CD4-positive, alpha-beta T cell (primary cell): ENCODE data around the gene RER1. TPM values are rescaled to one million over a fixed set of nuclear protein-coding genes. Genes with fewer than 3 reads are reported as not detected.

Source experiments
- ATAC-seq: fragments of 200-7000 bp; cut with Tn5 transposase; one replicate; pipeline ENCODE4 v1.10.0; 2022; ENCODE audit warnings: mild to moderate bottlenecking; ENCODE audit not compliant: poor library complexity
- CTCF ChIA-PET: fragments of 350-600 bp; sonication (Branson Sonifier 250); formaldehyde crosslinking; loops from one replicate; lab custom pipeline; 2021; ENCODE audit warnings: antibody characterized with exemption, inconsistent platforms; lab: Charles Lee
- POLR2A ChIA-PET: fragments of 350-600 bp; sonication (Branson Sonifier 250); formaldehyde crosslinking; loops from one replicate; lab custom pipeline; 2021; ENCODE audit warnings: antibody characterized with exemption, inconsistent platforms; lab: Charles Lee
- DNase-seq, 14 experiments: peaks; one replicate each; pipeline ENCODE4 v3.0.0-alpha.2; 2013 to 2020; ENCODE audit warnings: mixed read lengths in 2 of 14
- H3K27ac ChIP-seq, 2 donors: one replicate each; pipeline versions ENCODE4 v1.5.1 to v1.7.0; 2013; ENCODE audit warnings: low read length in 2 of 2, low read depth in 1 of 2, mild to moderate bottlenecking in 1 of 2
- H3K27me3 ChIP-seq, 2 experiments: 1 replicate in 1 of 2; 2 replicates in 1 of 2; pipeline versions ENCODE4 v1.6.1 to v1.7.0; 2013; ENCODE audit warnings: low read length in 2 of 2, control low read depth in 1 of 2, mild to moderate bottlenecking in 1 of 2, moderate library complexity in 1 of 2; ENCODE audit not compliant: insufficient read depth in 2 of 2, control insufficient read depth in 1 of 2
- H3K36me3 ChIP-seq: one replicate; pipeline ENCODE4 v1.6.1; 2013; ENCODE audit warnings: low read length, control low read depth; ENCODE audit not compliant: insufficient read depth
- H3K4me1 ChIP-seq: one replicate; pipeline ENCODE4 v1.6.1; 2013; ENCODE audit warnings: low read length, control low read depth; ENCODE audit not compliant: insufficient read depth
- H3K4me3 ChIP-seq: one replicate; pipeline ENCODE4 v1.5.1; 2013; ENCODE audit warnings: mild to moderate bottlenecking, low read length, moderate library complexity
- H3K9me3 ChIP-seq, 2 experiments: 1 replicate in 1 of 2; 2 replicates in 1 of 2; pipeline versions ENCODE4 v1.6.1 to v1.7.0; 2013; ENCODE audit warnings: low read length in 2 of 2, mild to moderate bottlenecking in 2 of 2, control low read depth in 1 of 2, moderate library complexity in 1 of 2; ENCODE audit not compliant: control insufficient read depth in 1 of 2, insufficient read depth in 1 of 2
- H3K27ac Mint-ChIP-seq: one replicate; pipeline ENCODE4 v1.8.0; 2020; ENCODE audit warnings: mixed read lengths
- H3K27me3 Mint-ChIP-seq: one replicate; pipeline ENCODE4 v1.8.0; 2021; ENCODE audit warnings: mixed read lengths
- H3K36me3 Mint-ChIP-seq: one replicate; pipeline ENCODE4 v1.8.0; 2021; ENCODE audit warnings: low read depth, mixed read lengths
- H3K4me1 Mint-ChIP-seq: one replicate; pipeline ENCODE4 v1.8.0; 2021; ENCODE audit warnings: low read depth, mixed read lengths
- H3K4me3 Mint-ChIP-seq: one replicate; pipeline ENCODE4 v1.8.0; 2020; ENCODE audit warnings: mild to moderate bottlenecking, mixed read lengths
- H3K9me3 Mint-ChIP-seq: one replicate; pipeline ENCODE4 v1.8.0; 2020; ENCODE audit warnings: mixed read lengths
- intact Hi-C, 2 experiments: fragments of 100-400 bp; cut with DNase I in 1 of 2; cut with micrococcal nuclease in 1 of 2; formaldehyde crosslinking; loops; one replicate each; pipeline versions ENCODE4 v1.15.1 to v1.9.0; 2023 to 2025; cut with DNase I, micrococcal nuclease
- total RNA-seq, 174 experiments: library from RNA in 2 of 174; stranded (reverse) in 2 of 174; gene quantifications; one replicate each; pipeline ENCODE4 v1.2.3 and lab custom pipeline; 2021 to 2026
- TF ChIP-seq, protein P1 (sequence below): fragments of 200-600 bp; IDR thresholded peaks from one replicate; pipeline ENCODE4 v1.8.0; 2022; ENCODE audit warnings: antibody characterized with exemption, mild to moderate bottlenecking

The RER1 gene
- total RNA-seq, 2 experiments from 2014 or later, result 57.9 to 60.7 TPM

DNA sequence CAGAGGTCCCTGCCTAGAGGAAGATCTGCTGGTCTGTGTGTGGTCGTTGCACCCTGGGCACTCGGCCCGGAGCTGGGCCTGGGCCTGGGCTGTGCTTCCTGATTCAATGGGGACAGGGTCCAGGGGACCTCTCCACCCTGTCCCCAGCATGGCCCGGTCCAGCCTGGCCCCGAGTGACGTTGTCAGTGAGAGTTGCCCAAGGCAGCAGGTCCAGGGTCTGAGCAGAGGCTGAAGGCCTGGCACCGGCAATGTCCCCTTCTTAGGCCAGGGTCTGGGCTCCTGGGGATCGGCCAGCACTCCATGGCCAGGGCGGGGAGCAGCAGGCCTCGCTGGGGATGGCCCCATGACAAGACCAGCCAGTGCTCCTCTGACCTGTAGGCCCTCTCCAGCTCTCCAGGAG lies 36.3 kb downstream of the RER1 start:
- peaks cover 9% of the 10 kb centered on the region for H3K4me1 ChIP-seq
- Mint-ChIP-seq H3K27me3 (no peaks in the 10 kb centered on the region), H3K36me3 (peaks cover 4% of the 10 kb centered on the region), H3K27ac (no peak overlapping the region), H3K9me3 (no peaks in the 10 kb centered on the region), H3K4me3 (no peak overlapping the region), H3K4me1 (no peaks in the 10 kb centered on the region)
- TF ChIP-seq, protein P1, sequence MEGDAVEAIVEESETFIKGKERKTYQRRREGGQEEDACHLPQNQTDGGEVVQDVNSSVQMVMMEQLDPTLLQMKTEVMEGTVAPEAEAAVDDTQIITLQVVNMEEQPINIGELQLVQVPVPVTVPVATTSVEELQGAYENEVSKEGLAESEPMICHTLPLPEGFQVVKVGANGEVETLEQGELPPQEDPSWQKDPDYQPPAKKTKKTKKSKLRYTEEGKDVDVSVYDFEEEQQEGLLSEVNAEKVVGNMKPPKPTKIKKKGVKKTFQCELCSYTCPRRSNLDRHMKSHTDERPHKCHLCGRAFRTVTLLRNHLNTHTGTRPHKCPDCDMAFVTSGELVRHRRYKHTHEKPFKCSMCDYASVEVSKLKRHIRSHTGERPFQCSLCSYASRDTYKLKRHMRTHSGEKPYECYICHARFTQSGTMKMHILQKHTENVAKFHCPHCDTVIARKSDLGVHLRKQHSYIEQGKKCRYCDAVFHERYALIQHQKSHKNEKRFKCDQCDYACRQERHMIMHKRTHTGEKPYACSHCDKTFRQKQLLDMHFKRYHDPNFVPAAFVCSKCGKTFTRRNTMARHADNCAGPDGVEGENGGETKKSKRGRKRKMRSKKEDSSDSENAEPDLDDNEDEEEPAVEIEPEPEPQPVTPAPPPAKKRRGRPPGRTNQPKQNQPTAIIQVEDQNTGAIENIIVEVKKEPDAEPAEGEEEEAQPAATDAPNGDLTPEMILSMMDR, result no peak
- ATAC-seq, result no peak
- no peaks in the 10 kb centered on the region for H3K27me3 ChIP-seq
- ChIA-PET POLR2A (no interaction called here), CTCF (no interaction called here)
- intact Hi-C loops, result no loop called here
- H3K36me3 ChIP-seq, result no peaks in the 10 kb centered on the region
- DNase-seq, result no peak
- H3K9me3 ChIP-seq, result peaks cover 2 to 27% of the 10 kb centered on the region in 2 experiments
- H3K4me3 ChIP-seq, result no peak overlapping the region
- H3K27ac ChIP-seq, result no peak overlapping the region

DNA sequence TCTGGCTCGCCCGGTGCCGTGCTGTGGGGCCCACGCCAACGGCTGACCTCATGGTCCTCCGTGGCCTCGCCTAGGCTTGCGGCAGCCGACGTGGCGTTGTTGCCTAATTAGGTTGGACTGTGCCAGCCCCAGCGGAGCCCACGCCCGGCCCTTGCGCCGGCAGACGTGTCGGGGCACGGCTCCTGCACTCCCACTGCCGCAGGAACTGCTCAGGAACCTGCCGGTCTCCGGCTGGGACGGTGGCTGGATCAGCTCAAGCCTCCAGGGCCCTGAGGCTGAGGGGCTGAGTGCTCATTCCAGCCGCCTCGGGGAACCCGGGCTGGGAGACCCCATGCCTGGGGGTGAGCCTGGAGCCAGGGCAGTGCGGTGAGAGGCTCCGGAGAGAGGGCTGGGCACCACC lies 36.8 kb downstream of the RER1 start:
- intact Hi-C loops, result no loop called here
- POLR2A ChIA-PET, result no interaction called here

DNA sequence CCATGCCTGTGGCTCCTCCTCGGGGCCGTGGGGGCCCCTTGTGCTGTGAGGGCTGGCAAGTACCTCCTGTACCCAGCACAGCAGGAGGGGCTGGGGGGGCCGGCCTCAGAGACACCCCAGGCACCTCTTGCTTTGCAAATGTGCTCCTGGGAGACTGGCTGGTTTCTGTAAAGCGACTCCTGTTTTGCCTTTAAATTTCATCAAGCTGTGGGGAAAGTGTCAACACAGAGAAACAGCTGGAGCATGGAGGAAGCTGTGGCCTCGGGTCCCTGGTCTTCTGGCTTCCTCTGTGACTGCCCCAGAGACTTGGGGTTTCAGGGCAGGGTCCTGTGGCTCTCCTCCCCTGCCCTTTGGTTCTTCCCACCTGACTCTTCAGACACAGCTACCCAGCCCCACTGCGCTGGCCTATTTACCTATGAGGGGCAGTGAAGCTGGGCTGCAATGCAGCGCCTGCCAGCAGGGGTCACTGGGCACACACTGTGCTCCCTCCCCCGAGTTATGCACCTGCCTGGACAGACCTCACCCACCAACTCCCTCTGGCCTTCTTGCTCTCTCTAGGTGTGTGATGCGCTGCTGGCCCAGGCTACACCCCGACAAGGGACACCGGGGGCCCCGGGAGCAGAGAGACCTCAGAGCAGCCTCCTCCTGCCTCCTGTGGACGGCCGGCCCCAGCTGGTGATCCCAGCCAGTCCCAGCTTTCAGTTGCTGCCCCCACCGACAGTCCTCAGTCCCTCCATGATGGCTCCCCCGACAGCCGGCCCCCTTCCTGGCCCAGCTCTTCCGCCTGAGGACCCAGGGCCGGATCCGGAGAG lies 38.3 kb downstream of the RER1 start:
- no peaks in the 10 kb centered on the region for H3K36me3 Mint-ChIP-seq
- Histone ChIP-seq H3K36me3 (peaks cover 8% of the 10 kb centered on the region), H3K4me3 (no peak overlapping the region), H3K9me3 (peaks cover 0 to 23% of the 10 kb centered on the region in 2 experiments), H3K27me3 (no peaks in the 10 kb centered on the region), H3K27ac (no peak overlapping the region), H3K4me1 (peaks cover 9% of the 10 kb centered on the region)
- H3K9me3 Mint-ChIP-seq, result no peaks in the 10 kb centered on the region
- ChIA-PET POLR2A (interaction anchor here (0.9 kb wide), 1 partner anchor 14 kb away, joined by 4 read pairs; no protein-coding TSS in a partner anchor), CTCF (no interaction called here)
- DNase-seq, result no peak
- no peak overlapping the region for H3K4me3 Mint-ChIP-seq
- H3K27me3 Mint-ChIP-seq, result no peaks in the 10 kb centered on the region
- no peak overlapping the region for H3K27ac Mint-ChIP-seq
- intact Hi-C loops, result no loop called here
- H3K4me1 Mint-ChIP-seq, result no peaks in the 10 kb centered on the region
- no peak for ATAC-seq
- TF ChIP-seq, protein P1, result no peak

More for the DNA sequence above, 36.8 kb downstream of the RER1 start:
- Histone ChIP-seq H3K4me1 (peaks cover 9% of the 10 kb centered on the region), H3K4me3 (no peak overlapping the region), H3K9me3 (peaks cover 0 to 27% of the 10 kb centered on the region in 2 experiments), H3K27me3 (no peaks in the 10 kb centered on the region), H3K27ac (no peak overlapping the region), H3K36me3 (peaks cover 4% of the 10 kb centered on the region)
- DNase-seq, result no peak
- TF ChIP-seq, protein P1, result no peak
- CTCF ChIA-PET, result no interaction called here
- H3K27me3 Mint-ChIP-seq, result no peaks in the 10 kb centered on the region
- no peaks in the 10 kb centered on the region for H3K9me3 Mint-ChIP-seq
- no peak overlapping the region for H3K4me3 Mint-ChIP-seq
- peaks cover 2% of the 10 kb centered on the region for H3K36me3 Mint-ChIP-seq
- H3K4me1 Mint-ChIP-seq, result no peaks in the 10 kb centered on the region
- no peak overlapping the region for H3K27ac Mint-ChIP-seq
- ATAC-seq, result no peak
